Hepatocyte (in vitro differentiated cells): ENCODE data around the gene SPON1.

Experiments used
- EZH2 ChIP-seq: fragments of 200-600 bp; sonication (generic); IDR thresholded peaks from 2 replicates; pipeline ENCODE4 v1.6.1; 2016; ENCODE audit warnings: antibody characterized with exemption, mild to moderate bottlenecking, borderline replicate concordance
- EZH2phosphoT487 ChIP-seq: fragments of 200-600 bp; sonication (generic); IDR thresholded peaks from one replicate; pipeline ENCODE4 v1.6.1; 2018; ENCODE audit warnings: antibody characterized with exemption, mild to moderate bottlenecking, low read depth, moderate library complexity; ENCODE audit not compliant: unreplicated experiment, severe bottlenecking
- TF ChIP-seq, protein P1 (sequence below): fragments of 200-600 bp; sonication (generic); IDR thresholded peaks from 2 replicates; pipeline ENCODE4 v1.5.1; 2016; ENCODE audit warnings: antibody characterized with exemption, mild to moderate bottlenecking; ENCODE audit not compliant: poor library complexity

GRCh38 chr11:13942378-13942777 is 20.1 kb upstream of the SPON1 start:
- TF ChIP-seq, protein P1, sequence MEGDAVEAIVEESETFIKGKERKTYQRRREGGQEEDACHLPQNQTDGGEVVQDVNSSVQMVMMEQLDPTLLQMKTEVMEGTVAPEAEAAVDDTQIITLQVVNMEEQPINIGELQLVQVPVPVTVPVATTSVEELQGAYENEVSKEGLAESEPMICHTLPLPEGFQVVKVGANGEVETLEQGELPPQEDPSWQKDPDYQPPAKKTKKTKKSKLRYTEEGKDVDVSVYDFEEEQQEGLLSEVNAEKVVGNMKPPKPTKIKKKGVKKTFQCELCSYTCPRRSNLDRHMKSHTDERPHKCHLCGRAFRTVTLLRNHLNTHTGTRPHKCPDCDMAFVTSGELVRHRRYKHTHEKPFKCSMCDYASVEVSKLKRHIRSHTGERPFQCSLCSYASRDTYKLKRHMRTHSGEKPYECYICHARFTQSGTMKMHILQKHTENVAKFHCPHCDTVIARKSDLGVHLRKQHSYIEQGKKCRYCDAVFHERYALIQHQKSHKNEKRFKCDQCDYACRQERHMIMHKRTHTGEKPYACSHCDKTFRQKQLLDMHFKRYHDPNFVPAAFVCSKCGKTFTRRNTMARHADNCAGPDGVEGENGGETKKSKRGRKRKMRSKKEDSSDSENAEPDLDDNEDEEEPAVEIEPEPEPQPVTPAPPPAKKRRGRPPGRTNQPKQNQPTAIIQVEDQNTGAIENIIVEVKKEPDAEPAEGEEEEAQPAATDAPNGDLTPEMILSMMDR: no peak
- no peak for TF ChIP-seq EZH2
- no peak for TF ChIP-seq EZH2phosphoT487
